ENCODE data around the gene NAT14.

DNA sequence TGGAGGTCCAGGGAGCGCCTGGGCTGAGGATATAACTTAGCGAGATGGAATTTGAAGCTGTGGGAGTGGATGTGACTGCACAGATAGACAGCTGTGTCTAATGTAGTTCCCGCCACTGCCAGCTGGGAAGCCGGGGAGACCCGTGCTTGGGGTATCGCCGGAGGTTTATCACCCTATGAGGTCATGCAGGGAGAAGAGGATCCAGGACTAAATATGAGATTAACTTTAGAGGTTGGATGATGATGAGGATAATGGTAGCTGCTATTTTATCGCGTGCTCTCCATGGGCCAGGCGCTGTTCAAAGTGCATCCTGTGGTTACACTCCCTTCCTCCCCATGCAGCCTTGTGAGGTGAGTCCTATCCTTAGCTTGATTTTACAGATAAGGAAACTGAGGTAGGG is 23.1 kb downstream of the NAT14 start:
- TF ChIP-seq FOXK2 (IDR thresholded peaks at IDR 0.05) (no peak), BHLHE40 (IDR thresholded peaks at IDR 0.05; ENCODE audit: borderline replicate concordance) (no peak)

Measured in HEK293T (cell line).